HS-5 (cell line): ENCODE data around the gene WWOX.
"Not testable (repeated sequence)": the region's sequence is repeated elsewhere in the genome, so short reads cannot be mapped to it uniquely, and the experiment has no call there.

Experiments
- DNase-seq: peaks from one replicate; pipeline ENCODE4 v3.0.0-alpha.2; 2012; ENCODE audit warnings: low read depth

WWOX gene

GRCh38 chr16:78502812-78503350 is 403.4 kb downstream of the WWOX start:
- no peak for DNase-seq

- no peak for DNase-seq
These were observed 404.1 kb downstream of the WWOX start for GRCh38 chr16:78503602-78504001.

GRCh38 chr16:78504401-78504851 is 405.0 kb downstream of the WWOX start:
- no peak for DNase-seq

- DNase-seq: no peak
These were observed 405.6 kb downstream of the WWOX start for GRCh38 chr16:78505036-78505435.

GRCh38 chr16:78505544-78506366 is 406.3 kb downstream of the WWOX start:
- no peak for DNase-seq

GRCh38 chr16:78506367-78507193 is 407.1 kb downstream of the WWOX start:
- DNase-seq: no peak

GRCh38 chr16:78507576-78507975 is 408.1 kb downstream of the WWOX start:
- DNase-seq: no peak

GRCh38 chr16:78509965-78510364 is 410.5 kb downstream of the WWOX start:
- DNase-seq: no peak

- DNase-seq: no peak
These were observed 411.0 kb downstream of the WWOX start for GRCh38 chr16:78510496-78510895.

- no peak for DNase-seq
These were observed 414.4 kb downstream of the WWOX start for GRCh38 chr16:78513838-78514237.

- not testable (repeated sequence) for DNase-seq
These were observed 415.4 kb downstream of the WWOX start for GRCh38 chr16:78514888-78515287.

GRCh38 chr16:78515421-78515820 is 416.0 kb downstream of the WWOX start:
- no peak for DNase-seq

GRCh38 chr16:78516006-78516736 is 416.7 kb downstream of the WWOX start:
- no peak for DNase-seq

- DNase-seq: no peak
These were observed 420.4 kb downstream of the WWOX start for GRCh38 chr16:78519896-78520295.

- DNase-seq: no peak
These were observed 421.0 kb downstream of the WWOX start for GRCh38 chr16:78520470-78520869.

GRCh38 chr16:78522327-78522726 is 422.9 kb downstream of the WWOX start:
- DNase-seq: no peak

- DNase-seq: no peak
These were observed 423.9 kb downstream of the WWOX start for GRCh38 chr16:78523212-78523985.

GRCh38 chr16:78524066-78524595 is 424.7 kb downstream of the WWOX start:
- no peak for DNase-seq

GRCh38 chr16:78528265-78528664 is 428.8 kb downstream of the WWOX start:
- no peak for DNase-seq

GRCh38 chr16:78529881-78530280 is 430.4 kb downstream of the WWOX start:
- no peak for DNase-seq

- DNase-seq: no peak
These were observed 430.8 kb downstream of the WWOX start for GRCh38 chr16:78530283-78530682.
